HG02840 (cell line): Measurements from ENCODE around the gene TAF5L.
"Not testable (repeated sequence)": the region's sequence is repeated elsewhere in the genome, so short reads cannot be mapped to it uniquely, and the experiment has no call there.

Source experiments
- ATAC-seq: cut with Tn5 transposase; IDR thresholded peaks from one replicate; pipeline ENCODE4 v1.9.1; 2021; ENCODE audit warnings: mild to moderate bottlenecking, moderate library complexity, moderate number of reproducible peaks; ENCODE audit not compliant: unreplicated experiment, low FRiP score

The TAF5L gene

GRCh38 chr1:229642970-229643369 lies 17.0 kb upstream of the TAF5L start:
- ATAC-seq = no peak

GRCh38 chr1:229642376-229642775 lies 16.5 kb upstream of the TAF5L start:
- no peak for ATAC-seq

- ATAC-seq = no peak
Observed at GRCh38 chr1:229641306-229641705, 15.4 kb upstream of the TAF5L start.

- no peak for ATAC-seq
Observed at GRCh38 chr1:229640455-229640854, 14.5 kb upstream of the TAF5L start.

GRCh38 chr1:229637746-229638145 lies 11.8 kb upstream of the TAF5L start:
- ATAC-seq = no peak

- no peak for ATAC-seq
Observed at GRCh38 chr1:229636042-229636441, 10.1 kb upstream of the TAF5L start.

GRCh38 chr1:229631966-229632365 lies 6.0 kb upstream of the TAF5L start:
- no peak for ATAC-seq

GRCh38 chr1:229631148-229631547 lies 5.2 kb upstream of the TAF5L start:
- ATAC-seq = no peak

GRCh38 chr1:229629261-229629660 lies 3.3 kb upstream of the TAF5L start:
- ATAC-seq = no peak

- no peak for ATAC-seq
Observed at GRCh38 chr1:229627003-229627402, 1.1 kb upstream of the TAF5L start.

GRCh38 chr1:229625071-229625914 lies 629 bp downstream of the TAF5L start:
- ATAC-seq = peak; percentile 34

GRCh38 chr1:229624521-229625070 lies 1.3 kb downstream of the TAF5L start:
- ATAC-seq = no peak

GRCh38 chr1:229623838-229624237 lies 2.1 kb downstream of the TAF5L start:
- ATAC-seq = no peak

- no peak for ATAC-seq
Observed at GRCh38 chr1:229623225-229623624, 2.7 kb downstream of the TAF5L start.

- not testable (repeated sequence) for ATAC-seq
Observed at GRCh38 chr1:229622641-229623120, 3.2 kb downstream of the TAF5L start.

- no peak for ATAC-seq
Observed at GRCh38 chr1:229621663-229622062, 4.3 kb downstream of the TAF5L start.

- ATAC-seq = no peak
Observed at GRCh38 chr1:229620876-229621275, 5.0 kb downstream of the TAF5L start.

GRCh38 chr1:229619614-229620013 lies 6.3 kb downstream of the TAF5L start:
- ATAC-seq = no peak

GRCh38 chr1:229619002-229619401 lies 6.9 kb downstream of the TAF5L start:
- no peak for ATAC-seq

- no peak for ATAC-seq
Observed at GRCh38 chr1:229617351-229618100, 8.4 kb downstream of the TAF5L start.

- no peak for ATAC-seq
Observed at GRCh38 chr1:229614701-229615100, 11.2 kb downstream of the TAF5L start.
